Astrocyte (in vitro differentiated cells and primary cell): ENCODE results near the gene RASGRP1. TPM values are rescaled to one million over a fixed set of nuclear protein-coding genes. Genes with fewer than 3 reads are reported as not detected.
A peak's percentile ranks its signal among the peaks of the same experiment; 100 is the strongest.

ENCODE experiments used
- DNase-seq: peaks from one replicate; pipeline ENCODE4 v3.0.0-alpha.2; 2010; ENCODE audit warnings: low read depth
- FAIRE-seq: peaks from 2 replicates; lab custom pipeline; 2011; peaks lifted over from hg19 to GRCh38; lab: Jason Lieb, UNC
- H2AFZ ChIP-seq: 2 replicates; pipeline ENCODE4 v1.6.0; 2012; ENCODE audit warnings: low read depth, low read length, inconsistent platforms
- H3K27ac ChIP-seq: 2 replicates; pipeline ENCODE4 v1.5.1; 2011; ENCODE audit warnings: low read depth, low read length, inconsistent platforms
- H3K27me3 ChIP-seq: 2 replicates; pipeline ENCODE4 v1.6.0; 2011; ENCODE audit warnings: low read length, inconsistent platforms; ENCODE audit not compliant: insufficient read depth
- H3K36me3 ChIP-seq: 2 replicates; pipeline ENCODE4 v1.5.1; 2011; ENCODE audit warnings: low read length, inconsistent platforms; ENCODE audit not compliant: insufficient read depth
- H3K4me1 ChIP-seq: 2 replicates; pipeline ENCODE4 v1.5.1; 2011; ENCODE audit warnings: low read length, inconsistent platforms; ENCODE audit not compliant: insufficient read depth
- H3K4me2 ChIP-seq: 2 replicates; pipeline ENCODE4 v1.6.0; 2012; ENCODE audit warnings: low read length, inconsistent platforms
- H3K4me3 ChIP-seq: 2 replicates; pipeline ENCODE4 v1.5.1; 2011; ENCODE audit warnings: low read depth, mild to moderate bottlenecking, low read length, inconsistent platforms; ENCODE audit not compliant: insufficient read depth
- H3K79me2 ChIP-seq: 2 replicates; pipeline ENCODE4 v1.6.0; 2012; ENCODE audit warnings: mild to moderate bottlenecking, low read length, inconsistent platforms; ENCODE audit not compliant: insufficient read depth
- H3K9ac ChIP-seq: 2 replicates; pipeline ENCODE4 v1.6.0; 2012; ENCODE audit warnings: mild to moderate bottlenecking, low read length, inconsistent platforms
- H3K9me3 ChIP-seq: 2 replicates; pipeline ENCODE4 v1.5.1; 2012; ENCODE audit warnings: low read depth, mild to moderate bottlenecking, low read length, inconsistent platforms; ENCODE audit not compliant: insufficient read depth
- H4K20me1 ChIP-seq: 2 replicates; pipeline ENCODE4 v1.6.0; 2012; ENCODE audit warnings: low read length, inconsistent platforms; ENCODE audit not compliant: insufficient read depth
- H3K27ac Mint-ChIP-seq: one replicate; pipeline ENCODE4 v1.8.0; 2021; ENCODE audit warnings: mild to moderate bottlenecking, mixed read lengths; ENCODE audit not compliant: unreplicated experiment
- H3K27me3 Mint-ChIP-seq: one replicate; pipeline ENCODE4 v1.8.0; 2021; ENCODE audit warnings: low read depth, mixed read lengths; ENCODE audit not compliant: unreplicated experiment
- H3K36me3 Mint-ChIP-seq: one replicate; pipeline ENCODE4 v1.8.0; 2021; ENCODE audit warnings: low read depth, mixed read lengths; ENCODE audit not compliant: unreplicated experiment
- H3K4me1 Mint-ChIP-seq: one replicate; pipeline ENCODE4 v1.8.0; 2021; ENCODE audit warnings: low read depth, mixed read lengths; ENCODE audit not compliant: unreplicated experiment
- H3K4me3 Mint-ChIP-seq: one replicate; pipeline ENCODE4 v1.8.0; 2021; ENCODE audit warnings: mild to moderate bottlenecking, moderate library complexity, mixed read lengths; ENCODE audit not compliant: unreplicated experiment
- H3K9me3 Mint-ChIP-seq: one replicate; pipeline ENCODE4 v1.8.0; 2021; ENCODE audit warnings: mild to moderate bottlenecking, mixed read lengths; ENCODE audit not compliant: unreplicated experiment
- CTCF ChIP-seq: IDR thresholded peaks from 2 replicates; pipeline ENCODE4 v1.5.1; 2011; ENCODE audit warnings: low read depth, mild to moderate bottlenecking, inconsistent platforms, low read length, moderate library complexity; ENCODE audit not compliant: insufficient read depth
- EZH2 ChIP-seq: IDR thresholded peaks from 2 replicates; pipeline ENCODE4 v1.6.1; 2012; ENCODE audit warnings: mild to moderate bottlenecking, low read length, inconsistent platforms; ENCODE audit not compliant: insufficient read depth
- total RNA-seq: library from RNA; stranded (reverse); gene quantifications from 2 replicates; pipeline ENCODE4 v1.2.1, GENCODE V29; 2021

The RASGRP1 gene
- total RNA-seq, 1 donor from 2014 or later, result 1.4 TPM

- Histone ChIP-seq H3K4me2 (no peak overlapping the region), H3K27me3 (peaks cover 12% of the 10 kb centered on the region), H3K9me3 (no peaks in the 10 kb centered on the region), H3K79me2 (no peaks in the 10 kb centered on the region), H4K20me1 (no peaks in the 10 kb centered on the region), H3K9ac (no peak overlapping the region), H3K4me3 (no peak overlapping the region), H3K36me3 (no peaks in the 10 kb centered on the region), H3K27ac (no peak overlapping the region), H2AFZ (no peak overlapping the region), H3K4me1 (peaks cover 11% of the 10 kb centered on the region)
- Mint-ChIP-seq H3K27ac (no peak overlapping the region), H3K4me3 (no peak overlapping the region), H3K36me3 (no peaks in the 10 kb centered on the region), H3K4me1 (peaks cover 34% of the 10 kb centered on the region), H3K9me3 (no peaks in the 10 kb centered on the region), H3K27me3 (peaks cover 26% of the 10 kb centered on the region)
- DNase-seq (no peak), FAIRE-seq (no peak)
- no peak for TF ChIP-seq CTCF
- TF ChIP-seq EZH2, result no peak
These were observed 5.5 kb downstream of the RASGRP1 start for GRCh38 chr15:38559131-38559530.

- Histone ChIP-seq H4K20me1 (no peaks in the 10 kb centered on the region), H2AFZ (no peak overlapping the region), H3K27me3 (peaks cover 9% of the 10 kb centered on the region), H3K4me2 (no peak overlapping the region), H3K27ac (no peak overlapping the region), H3K79me2 (no peaks in the 10 kb centered on the region), H3K4me3 (no peak overlapping the region), H3K36me3 (no peaks in the 10 kb centered on the region), H3K9me3 (no peaks in the 10 kb centered on the region), H3K9ac (no peak overlapping the region), H3K4me1 (peaks cover 11% of the 10 kb centered on the region)
- Mint-ChIP-seq H3K4me1 (peaks cover 38% of the 10 kb centered on the region), H3K9me3 (no peaks in the 10 kb centered on the region), H3K27ac (peak overlapping the region; percentile 77), H3K4me3 (no peak overlapping the region), H3K27me3 (peaks cover 22% of the 10 kb centered on the region), H3K36me3 (no peaks in the 10 kb centered on the region)
- no peak for FAIRE-seq
- DNase-seq, result no peak
- TF ChIP-seq EZH2 (no peak), CTCF (no peak)
These were observed 6.1 kb downstream of the RASGRP1 start for GRCh38 chr15:38558372-38559059.

GRCh38 chr15:38557921-38558320 is 6.7 kb downstream of the RASGRP1 start:
- Histone ChIP-seq H3K4me1 (peaks cover 11% of the 10 kb centered on the region), H2AFZ (no peak overlapping the region), H3K4me3 (no peak overlapping the region), H3K4me2 (no peak overlapping the region), H4K20me1 (no peaks in the 10 kb centered on the region), H3K9ac (no peak overlapping the region), H3K9me3 (no peaks in the 10 kb centered on the region), H3K36me3 (no peaks in the 10 kb centered on the region), H3K27ac (no peak overlapping the region), H3K27me3 (peaks cover 5% of the 10 kb centered on the region), H3K79me2 (no peaks in the 10 kb centered on the region)
- Mint-ChIP-seq H3K4me1 (peaks cover 39% of the 10 kb centered on the region), H3K27me3 (peaks cover 16% of the 10 kb centered on the region), H3K9me3 (no peaks in the 10 kb centered on the region), H3K36me3 (no peaks in the 10 kb centered on the region), H3K4me3 (no peak overlapping the region), H3K27ac (no peak overlapping the region)
- DNase-seq, result no peak
- no peak for TF ChIP-seq EZH2
- TF ChIP-seq CTCF, result no peak
- FAIRE-seq, result no peak
